H4 (cell line): ENCODE measurements around the gene ARFGEF3. TPM values are rescaled to one million over a fixed set of nuclear protein-coding genes. Genes with fewer than 3 reads are reported as not detected.

Source experiments
- DNase-seq: peaks from one replicate; pipeline ENCODE4 v3.0.0-alpha.2; 2015; ENCODE audit warnings: low spot score
- total RNA-seq: library from RNA; depleted of rRNA; stranded (reverse); fragments of >200 nt; shearing (Covaris generic); gene quantifications from 2 replicates; pipeline ENCODE4 v1.2.3, GENCODE V29; 2014

Gene ARFGEF3
- total RNA-seq, 1 experiment from 2014 or later = 0.23 TPM

GRCh38 chr6:138215093-138215782 is 53.5 kb downstream of the ARFGEF3 start:
- no peak for DNase-seq

GRCh38 chr6:138218449-138218848 is 56.7 kb downstream of the ARFGEF3 start, which contains the start of gene PBOV1:
TSS of gene PBOV1 (minus strand) at chr6:138218491. CDS start at chr6:138218395, 96 bp downstream.
- no peak for DNase-seq

- no peak for DNase-seq
Observed at GRCh38 chr6:138219398-138219797, 57.7 kb downstream of the ARFGEF3 start.

- DNase-seq = no peak
Observed at GRCh38 chr6:138219901-138220300, 58.2 kb downstream of the ARFGEF3 start.

- no peak for DNase-seq
Observed at GRCh38 chr6:138222901-138223546, 61.3 kb downstream of the ARFGEF3 start.

- no peak for DNase-seq
Observed at GRCh38 chr6:138225953-138226352, 64.2 kb downstream of the ARFGEF3 start.

GRCh38 chr6:138226700-138227315 is 65.1 kb downstream of the ARFGEF3 start:
- no peak for DNase-seq

- no peak for DNase-seq
Observed at GRCh38 chr6:138227316-138227781, 65.6 kb downstream of the ARFGEF3 start.

GRCh38 chr6:138229072-138229471 is 67.3 kb downstream of the ARFGEF3 start:
- no peak for DNase-seq

- DNase-seq = no peak
Observed at GRCh38 chr6:138229663-138230179, 68.0 kb downstream of the ARFGEF3 start.

GRCh38 chr6:138230221-138230620 is 68.5 kb downstream of the ARFGEF3 start:
- DNase-seq = no peak

GRCh38 chr6:138230759-138231380 is 69.1 kb downstream of the ARFGEF3 start:
- DNase-seq = no peak

GRCh38 chr6:138231381-138231886 is 69.7 kb downstream of the ARFGEF3 start:
- DNase-seq = no peak

GRCh38 chr6:138234363-138234762 is 72.6 kb downstream of the ARFGEF3 start:
- DNase-seq = no peak

GRCh38 chr6:138235205-138235604 is 73.5 kb downstream of the ARFGEF3 start:
- DNase-seq = no peak

- DNase-seq = no peak
Observed at GRCh38 chr6:138235693-138236092, 74.0 kb downstream of the ARFGEF3 start.

- DNase-seq = no peak
Observed at GRCh38 chr6:138237463-138237862, 75.7 kb downstream of the ARFGEF3 start.

- no peak for DNase-seq
Observed at GRCh38 chr6:138238368-138238767, 76.6 kb downstream of the ARFGEF3 start.

- DNase-seq = no peak
Observed at GRCh38 chr6:138239774-138240173, 78.0 kb downstream of the ARFGEF3 start.

GRCh38 chr6:138240476-138241245 is 78.9 kb downstream of the ARFGEF3 start:
- peak; percentile 6 for DNase-seq

GRCh38 chr6:138241381-138241780 is 79.6 kb downstream of the ARFGEF3 start:
- DNase-seq = no peak
